GM18858 (cell line): ENCODE results near the gene CCDC116.

Experiments used
- ATAC-seq: cut with Tn5 transposase; IDR thresholded peaks from one replicate; pipeline ENCODE4 v1.9.1; 2021; ENCODE audit not compliant: unreplicated experiment

Gene CCDC116

GRCh38 chr22:21680830-21681565, 48.4 kb downstream of the CCDC116 start:
- ATAC-seq = no peak

GRCh38 chr22:21681566-21682370, 49.2 kb downstream of the CCDC116 start:
- no peak for ATAC-seq

- ATAC-seq = no peak
Observed at GRCh38 chr22:21682385-21683175, 50.0 kb downstream of the CCDC116 start.

GRCh38 chr22:21683401-21683811, 50.8 kb downstream of the CCDC116 start:
- ATAC-seq = no peak

- ATAC-seq = no peak
Observed at GRCh38 chr22:21684492-21685163, 52.1 kb downstream of the CCDC116 start.

- no peak for ATAC-seq
Observed at GRCh38 chr22:21685164-21685513, 52.6 kb downstream of the CCDC116 start.

- no peak for ATAC-seq
Observed at GRCh38 chr22:21686193-21686608, 53.6 kb downstream of the CCDC116 start.
